GM18511 (cell line): ENCODE data around the gene COL4A3.
"Not testable (repeated sequence)": the region's sequence is repeated elsewhere in the genome, so short reads cannot be mapped to it uniquely, and the experiment has no call there.

Experiments
- ATAC-seq: cut with Tn5 transposase; IDR thresholded peaks from one replicate; pipeline ENCODE4 v1.9.1; 2021; ENCODE audit warnings: mild to moderate bottlenecking, moderate library complexity; ENCODE audit not compliant: unreplicated experiment

Gene COL4A3

GRCh38 chr2:227154986-227155774, 9.2 kb upstream of the COL4A3 start:
- ATAC-seq = no peak

GRCh38 chr2:227160164-227160563, 4.3 kb upstream of the COL4A3 start:
- ATAC-seq = no peak

- ATAC-seq = no peak
Measured at GRCh38 chr2:227161947-227162346, 2.5 kb upstream of the COL4A3 start.

- ATAC-seq = peak; percentile 66
Measured at GRCh38 chr2:227163485-227163997, 883 bp upstream of the COL4A3 start.

- ATAC-seq = peak; percentile 74
Measured at GRCh38 chr2:227164763-227165291, 403 bp downstream of the COL4A3 start.

- not testable (repeated sequence) for ATAC-seq
Measured at GRCh38 chr2:227171779-227172178, 7.4 kb downstream of the COL4A3 start.

- no peak for ATAC-seq
Measured at GRCh38 chr2:227177592-227178336, 13.3 kb downstream of the COL4A3 start.

GRCh38 chr2:227179988-227180685, 15.7 kb downstream of the COL4A3 start:
- no peak for ATAC-seq

- no peak for ATAC-seq
Measured at GRCh38 chr2:227180770-227181169, 16.3 kb downstream of the COL4A3 start.

- ATAC-seq = no peak
Measured at GRCh38 chr2:227182765-227183164, 18.3 kb downstream of the COL4A3 start.

GRCh38 chr2:227183657-227184367, 19.4 kb downstream of the COL4A3 start:
- ATAC-seq = no peak

GRCh38 chr2:227185615-227186232, 21.3 kb downstream of the COL4A3 start:
- no peak for ATAC-seq

GRCh38 chr2:227186751-227187150, 22.3 kb downstream of the COL4A3 start:
- ATAC-seq = no peak

GRCh38 chr2:227188292-227188691, 23.9 kb downstream of the COL4A3 start:
- ATAC-seq = peak; percentile 56

- ATAC-seq = no peak
Measured at GRCh38 chr2:227191367-227191766, 26.9 kb downstream of the COL4A3 start.

GRCh38 chr2:227192491-227192890, 28.1 kb downstream of the COL4A3 start:
- ATAC-seq = no peak

- no peak for ATAC-seq
Measured at GRCh38 chr2:227194219-227194618, 29.8 kb downstream of the COL4A3 start.

GRCh38 chr2:227198866-227199265, 34.4 kb downstream of the COL4A3 start:
- ATAC-seq = no peak

- no peak for ATAC-seq
Measured at GRCh38 chr2:227201771-227202170, 37.3 kb downstream of the COL4A3 start.

GRCh38 chr2:227204452-227204851, 40.0 kb downstream of the COL4A3 start:
- no peak for ATAC-seq
